Astrocyte of the cerebellum (primary cell): ENCODE data around the gene NTM.

Experiments
- DNase-seq: peaks from one replicate; pipeline ENCODE4 v3.0.0-alpha.2; 2011; ENCODE audit warnings: low read depth
- H3K4me3 ChIP-seq: 2 replicates; pipeline ENCODE4 v1.5.1; 2011; ENCODE audit warnings: mild to moderate bottlenecking, low read depth, low read length, moderate library complexity
- in situ Hi-C: cut with HindIII; loops from 2 replicates; pipeline ENCODE4 v1.10.0; 2017; ENCODE audit warnings: low sequenced_read_pairs
- TF ChIP-seq, protein P1 (sequence below): IDR thresholded peaks from 2 replicates; pipeline ENCODE4 v1.5.1; 2012; ENCODE audit warnings: low read length, low read depth, moderate library complexity, mild to moderate bottlenecking; ENCODE audit errors: missing control alignments

Gene NTM

DNA sequence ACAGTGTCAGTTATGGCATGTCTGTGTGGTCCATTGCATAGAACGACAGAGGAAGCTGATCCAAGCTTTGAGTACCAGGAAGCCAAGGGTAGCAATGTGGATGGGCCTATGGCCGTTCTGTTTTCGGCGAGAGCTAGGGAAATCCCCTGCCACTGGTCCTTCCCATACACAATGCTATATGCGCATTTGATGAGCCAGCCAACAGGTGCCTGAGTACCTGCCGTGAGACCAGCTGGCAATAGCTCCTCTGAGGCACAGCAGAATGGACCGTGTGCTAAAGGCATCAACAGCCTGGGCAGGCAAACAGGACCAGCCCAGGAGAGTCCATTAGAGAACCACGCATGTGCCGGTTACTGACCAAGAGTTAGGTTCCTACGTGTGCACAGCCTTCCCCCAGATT is 753.0 kb downstream of the NTM start:
- no peak overlapping the region for H3K4me3 ChIP-seq
- DNase-seq = no peak
- in situ Hi-C loops = no loop called here
- TF ChIP-seq, protein P1, sequence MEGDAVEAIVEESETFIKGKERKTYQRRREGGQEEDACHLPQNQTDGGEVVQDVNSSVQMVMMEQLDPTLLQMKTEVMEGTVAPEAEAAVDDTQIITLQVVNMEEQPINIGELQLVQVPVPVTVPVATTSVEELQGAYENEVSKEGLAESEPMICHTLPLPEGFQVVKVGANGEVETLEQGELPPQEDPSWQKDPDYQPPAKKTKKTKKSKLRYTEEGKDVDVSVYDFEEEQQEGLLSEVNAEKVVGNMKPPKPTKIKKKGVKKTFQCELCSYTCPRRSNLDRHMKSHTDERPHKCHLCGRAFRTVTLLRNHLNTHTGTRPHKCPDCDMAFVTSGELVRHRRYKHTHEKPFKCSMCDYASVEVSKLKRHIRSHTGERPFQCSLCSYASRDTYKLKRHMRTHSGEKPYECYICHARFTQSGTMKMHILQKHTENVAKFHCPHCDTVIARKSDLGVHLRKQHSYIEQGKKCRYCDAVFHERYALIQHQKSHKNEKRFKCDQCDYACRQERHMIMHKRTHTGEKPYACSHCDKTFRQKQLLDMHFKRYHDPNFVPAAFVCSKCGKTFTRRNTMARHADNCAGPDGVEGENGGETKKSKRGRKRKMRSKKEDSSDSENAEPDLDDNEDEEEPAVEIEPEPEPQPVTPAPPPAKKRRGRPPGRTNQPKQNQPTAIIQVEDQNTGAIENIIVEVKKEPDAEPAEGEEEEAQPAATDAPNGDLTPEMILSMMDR = no peak

DNA sequence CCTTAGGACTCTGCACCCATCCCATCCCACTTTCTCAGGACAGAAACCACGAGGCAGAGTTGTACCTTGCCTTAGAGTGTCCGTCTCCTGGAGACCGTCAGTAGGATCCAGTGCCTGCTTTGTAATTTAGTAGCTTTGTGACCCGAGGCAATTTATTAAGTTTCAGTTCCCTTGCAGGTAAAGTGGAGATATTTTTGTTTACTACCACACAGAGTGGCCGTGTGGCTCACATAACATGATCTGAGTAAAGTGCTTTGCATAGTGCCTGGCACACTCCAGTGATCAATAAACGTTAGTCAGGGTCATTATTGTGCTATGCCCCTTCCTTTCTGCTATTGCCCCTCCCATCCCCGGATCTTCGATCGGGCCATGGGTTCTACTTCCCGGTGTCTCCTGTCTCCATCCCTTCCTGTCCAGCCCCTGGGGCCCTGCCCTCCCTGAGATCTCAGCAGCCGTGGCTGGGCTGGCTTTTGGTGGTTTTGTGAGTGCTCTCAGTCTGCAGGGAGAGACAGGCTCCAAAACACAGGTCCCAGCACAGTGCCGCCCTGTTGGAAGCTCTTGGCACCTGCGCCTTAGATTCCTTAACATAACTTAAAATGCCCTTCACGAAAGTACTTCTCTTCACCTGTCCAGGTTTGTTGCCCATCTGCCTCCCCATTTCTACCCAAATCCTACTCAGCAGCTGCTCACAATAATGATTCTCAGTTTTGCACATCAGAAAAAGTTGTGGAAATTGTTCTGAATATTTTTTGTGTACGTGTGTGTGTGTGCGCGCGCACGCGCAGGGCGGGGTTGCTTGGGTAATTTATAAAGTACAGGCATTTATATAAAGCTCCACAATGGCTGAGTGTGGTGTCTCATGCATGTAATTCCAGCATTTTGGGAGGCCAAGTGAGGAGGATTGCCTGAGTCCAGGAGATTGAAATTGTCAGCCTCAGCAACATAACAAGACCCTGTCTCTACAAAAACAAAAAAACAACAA is 753.7 kb downstream of the NTM start:
- TF ChIP-seq, protein P1 = no peak
- in situ Hi-C loops = no loop called here

DNA sequence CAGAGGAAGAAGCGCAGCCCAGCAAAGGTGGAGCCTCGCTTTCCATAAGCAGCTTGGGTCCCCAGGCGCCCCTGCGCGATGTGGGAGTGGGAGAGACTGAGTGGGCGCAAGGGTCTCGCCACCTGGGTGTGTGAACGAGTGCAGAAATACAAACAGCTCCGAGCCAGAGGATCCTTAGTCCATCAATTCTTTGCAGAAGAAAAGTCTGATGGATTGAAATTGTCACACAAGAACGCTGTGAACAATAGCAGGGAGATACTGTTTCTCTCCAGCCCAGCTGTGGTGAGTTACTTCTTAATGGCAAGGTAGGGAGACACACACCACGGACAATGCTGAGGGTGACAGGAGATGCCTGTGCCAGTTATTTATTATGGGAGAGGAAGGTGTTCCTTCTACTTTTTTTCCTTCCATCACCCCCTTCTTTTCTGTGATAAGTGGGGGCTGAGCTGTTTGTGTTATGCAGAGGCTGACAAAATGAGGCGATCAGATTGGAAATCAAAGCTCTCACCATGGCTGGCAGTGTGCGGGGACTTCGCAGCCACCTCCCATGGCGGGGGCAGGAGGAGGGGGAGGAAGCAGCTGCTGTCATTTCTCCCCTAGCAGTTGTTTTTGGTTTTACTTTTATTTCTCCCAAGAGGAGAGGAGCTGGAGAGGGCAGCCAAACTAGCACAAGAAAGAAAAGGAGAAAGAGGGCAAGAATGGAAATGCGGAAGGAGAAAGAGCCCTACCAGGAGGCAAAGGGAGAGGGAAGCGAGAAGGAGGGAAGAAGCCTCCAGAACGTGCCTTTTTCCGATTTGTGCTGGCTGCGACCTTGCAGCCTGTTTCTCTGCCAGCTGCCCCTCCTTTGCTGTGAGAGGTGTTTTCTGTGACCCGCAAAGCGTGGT is 755.8 kb downstream of the NTM start:
- H3K4me3 ChIP-seq = peak overlapping the region; percentile 25
- DNase-seq = no peak
- in situ Hi-C loops = no loop called here
- TF ChIP-seq, protein P1 = no peak

More for the DNA sequence above, 753.7 kb downstream of the NTM start:
- DNase-seq = no peak
- H3K4me3 ChIP-seq = no peak overlapping the region

DNA sequence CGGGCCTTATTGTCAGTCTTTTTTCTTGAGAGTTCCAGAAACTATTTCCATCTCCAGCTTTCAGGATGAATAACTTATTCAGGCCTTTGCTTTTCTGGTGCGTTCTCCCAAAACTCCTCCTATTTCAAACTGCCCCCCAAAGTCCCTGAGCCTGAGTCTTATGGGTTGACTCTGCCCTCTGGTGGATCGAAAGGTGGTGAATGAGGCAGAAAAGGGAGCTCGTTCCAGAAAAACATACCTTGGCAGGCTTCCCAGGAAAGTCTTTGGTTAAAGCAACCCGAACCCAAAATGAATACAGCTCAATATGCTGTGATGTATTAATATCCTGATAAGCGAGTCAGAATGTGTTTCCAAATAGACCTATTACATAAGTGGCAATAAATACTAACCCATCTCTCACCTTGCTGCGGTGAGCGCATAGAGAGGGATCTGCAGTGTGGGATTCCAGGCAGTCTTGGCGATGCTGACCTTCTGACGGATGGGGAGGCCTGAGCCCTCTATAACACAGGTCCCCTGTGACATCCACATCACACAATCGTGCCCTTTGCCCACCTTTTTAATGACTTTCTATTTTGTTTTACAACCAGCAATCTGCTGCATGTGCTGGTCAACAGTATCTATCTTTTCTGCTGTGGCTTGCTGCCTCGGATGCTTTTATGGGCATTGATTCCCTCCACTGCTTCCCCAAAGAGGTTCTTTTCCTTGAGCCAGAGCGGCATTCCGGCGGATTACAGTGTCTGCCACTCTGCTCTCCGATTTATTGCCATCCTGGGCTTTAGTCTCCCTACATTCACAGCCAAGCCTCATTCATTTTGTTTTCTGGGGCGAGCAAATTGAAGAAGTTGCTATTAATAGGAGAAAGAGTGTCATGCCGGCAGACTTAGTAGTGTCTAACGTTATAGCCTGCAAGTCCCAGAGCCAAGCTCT is 756.8 kb downstream of the NTM start:
- in situ Hi-C loops = no loop called here
- peak; percentile 95 for DNase-seq
- TF ChIP-seq, protein P1 = peak; percentile 87
- peak overlapping the region; percentile 25 for H3K4me3 ChIP-seq

DNA sequence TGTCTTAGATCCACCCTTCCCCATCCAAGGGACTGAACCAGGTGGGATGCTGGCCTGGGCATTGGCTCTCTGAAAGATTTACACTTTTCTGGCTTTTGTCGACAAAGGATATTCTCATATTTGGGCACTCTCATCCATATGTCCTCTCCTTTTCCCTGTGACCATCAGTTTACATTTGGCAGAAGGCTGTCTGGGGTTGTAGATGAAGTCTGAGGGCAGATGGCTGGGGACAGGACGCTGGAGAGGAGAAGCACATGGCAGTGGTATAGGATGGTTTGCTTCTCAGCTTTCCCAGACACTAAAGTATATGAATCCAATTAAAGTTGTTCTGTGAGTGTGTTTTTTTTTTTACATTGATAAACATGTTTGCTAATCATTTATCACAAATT is 757.5 kb downstream of the NTM start:
- in situ Hi-C loops = no loop called here
- no peak overlapping the region for H3K4me3 ChIP-seq
- TF ChIP-seq, protein P1 = no peak
- no peak for DNase-seq
